SK-MEL-5 (cell line): ENCODE data around the gene SLC19A1. TPM values are rescaled to one million over a fixed set of nuclear protein-coding genes. Genes with fewer than 3 reads are reported as not detected.

ENCODE experiments used
- DNase-seq: peaks from one replicate; pipeline ENCODE4 v3.0.0-alpha.2; 2016; ENCODE audit warnings: low read depth, low spot score
- in situ Hi-C: cut with HindIII; loops from 2 replicates; pipeline ENCODE4 v1.10.0; 2016; ENCODE audit warnings: low sequenced_read_pairs, high pct_unique_total_duplicates, low pct_unique_long_range_greater_than_20kb
- total RNA-seq: library from RNA; depleted of rRNA; stranded (reverse); fragments of >200 nt; shearing (Covaris generic); gene quantifications from 2 replicates; pipeline ENCODE4 v1.2.3, GENCODE V29; 2014

Gene SLC19A1
- total RNA-seq, 1 experiment from 2014 or later: 12.7 TPM

DNA sequence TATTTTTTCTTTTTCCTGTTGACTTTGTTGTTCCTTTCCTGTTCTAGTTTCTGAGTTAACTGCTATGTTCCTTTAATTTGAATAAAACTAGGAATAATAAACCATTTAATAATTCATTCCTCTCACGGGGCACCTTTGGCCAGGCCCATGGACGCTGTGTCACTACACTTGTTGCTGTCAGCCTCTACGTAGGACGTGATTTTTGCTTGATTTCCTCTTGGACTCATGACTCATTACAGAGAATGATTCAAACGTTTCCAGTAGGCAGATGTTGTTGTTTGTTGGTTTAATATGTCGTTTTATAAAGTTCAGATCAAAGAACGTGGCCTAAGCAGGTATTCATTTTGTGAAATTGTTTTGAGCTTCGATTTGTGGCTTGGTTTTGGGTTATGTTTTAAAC is 9.1 kb upstream of the SLC19A1 start:
- no peak for DNase-seq
- in situ Hi-C loops: no loop called here

DNA sequence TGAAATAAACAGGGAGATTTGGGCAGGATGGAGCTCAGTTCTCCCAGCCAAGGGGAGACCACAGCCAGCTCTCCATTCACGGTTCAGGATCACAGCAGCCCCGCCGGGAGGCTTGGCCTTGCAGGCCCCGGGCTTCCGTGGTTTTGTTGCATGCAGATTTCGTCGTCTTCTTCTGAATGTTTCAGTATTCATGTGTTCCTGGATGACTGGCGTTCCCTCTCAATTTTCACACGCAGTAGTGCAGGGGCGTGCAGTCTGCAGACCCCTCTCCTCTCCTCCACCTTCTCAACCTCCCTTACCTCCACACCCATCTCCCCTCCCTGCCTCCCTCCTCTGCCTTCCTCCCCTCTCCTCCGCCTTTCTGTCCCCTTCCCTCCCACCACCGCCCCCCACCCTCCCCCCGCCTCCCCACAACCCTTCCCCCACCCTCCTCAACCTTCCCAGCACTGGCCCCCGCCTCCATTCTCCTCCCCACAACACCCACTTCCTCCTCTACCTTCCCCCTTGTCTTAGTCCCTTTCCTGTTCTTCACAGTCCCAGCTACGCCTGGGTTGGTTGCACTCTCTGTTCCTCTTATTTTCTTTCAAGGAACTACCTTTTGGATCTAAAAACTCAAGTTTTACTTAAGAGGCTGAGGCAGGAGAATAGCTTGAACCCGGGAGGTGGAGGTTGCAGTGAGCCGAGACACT is 8.4 kb upstream of the SLC19A1 start:
- no peak for DNase-seq
- in situ Hi-C loops: no loop called here

DNA sequence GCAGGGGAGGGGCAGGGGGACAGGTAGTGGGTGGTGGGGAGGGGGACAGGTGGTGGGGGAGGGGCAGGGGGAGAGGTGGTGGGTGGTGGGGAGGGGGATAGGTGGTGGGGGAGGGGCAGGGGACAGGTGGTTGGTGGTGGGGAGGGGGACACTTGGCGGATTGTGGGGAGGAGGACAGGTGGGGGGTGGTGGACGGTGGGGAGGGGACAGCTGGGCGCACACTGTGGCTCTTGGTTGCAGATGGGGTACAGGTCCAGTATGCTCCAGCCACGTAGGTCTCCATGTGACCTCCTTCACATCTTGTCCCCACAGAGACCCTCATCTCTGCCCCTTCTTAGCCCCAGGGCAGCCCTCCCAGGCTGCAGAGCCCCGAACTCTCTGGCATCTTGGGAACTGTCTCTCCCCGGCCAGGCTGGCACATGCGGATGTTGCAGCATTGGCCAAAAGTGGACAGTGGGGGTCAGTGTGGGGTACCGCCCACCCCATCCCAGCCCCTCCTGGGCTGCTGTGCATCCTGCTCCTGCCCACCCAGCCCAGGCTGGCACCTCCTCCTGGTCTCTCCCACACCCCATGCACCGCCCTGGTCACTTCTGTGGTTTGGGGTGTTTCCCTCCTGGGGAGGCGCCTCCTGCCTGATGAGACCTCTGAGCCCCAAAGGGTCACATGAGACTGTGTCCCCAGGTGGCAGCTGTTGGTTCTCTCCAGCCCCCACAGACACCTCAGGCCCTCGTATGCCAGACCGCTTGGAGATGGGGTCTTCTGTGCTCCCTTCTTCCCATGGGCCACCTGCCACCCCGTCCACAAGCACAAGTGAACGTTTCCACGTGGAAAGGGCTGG is 7.6 kb upstream of the SLC19A1 start:
- no peak for DNase-seq
- in situ Hi-C loops: no loop called here

DNA sequence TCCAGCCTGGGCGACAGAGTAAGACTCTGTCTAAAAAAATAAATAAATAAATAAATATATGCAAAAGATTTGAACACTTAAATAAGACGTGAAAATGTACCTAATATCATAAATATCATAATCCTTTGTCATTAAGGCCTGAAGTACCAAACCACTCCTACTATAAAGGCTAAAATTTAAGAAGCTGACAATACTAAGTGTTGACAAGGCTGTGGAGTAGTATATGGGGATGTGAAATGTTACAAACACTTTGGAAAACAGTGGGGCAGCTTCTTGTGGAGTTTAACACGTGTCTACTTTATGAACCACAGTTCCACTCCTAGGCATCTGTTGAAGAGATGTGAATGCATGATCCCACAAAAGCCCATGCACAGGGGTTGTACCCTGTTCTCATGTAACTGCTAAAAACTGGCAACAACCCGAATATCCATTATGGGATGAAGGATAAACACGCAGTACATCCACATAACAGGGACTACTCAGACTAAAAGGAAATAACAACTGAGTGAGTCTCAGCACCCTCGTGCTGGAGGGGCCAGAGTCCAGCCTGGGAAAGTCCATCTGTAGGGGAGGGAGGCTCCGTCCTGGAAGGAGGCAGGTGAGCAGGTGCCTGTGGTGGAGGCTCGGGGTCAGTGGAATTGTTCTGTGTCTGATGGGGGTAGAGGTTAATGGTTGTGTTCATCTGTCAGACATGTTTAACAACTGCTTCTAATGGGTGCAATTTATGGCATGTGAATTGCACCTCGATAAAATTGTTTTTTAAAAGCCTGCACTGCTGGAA is 6.7 kb upstream of the SLC19A1 start:
- no peak for DNase-seq

DNA sequence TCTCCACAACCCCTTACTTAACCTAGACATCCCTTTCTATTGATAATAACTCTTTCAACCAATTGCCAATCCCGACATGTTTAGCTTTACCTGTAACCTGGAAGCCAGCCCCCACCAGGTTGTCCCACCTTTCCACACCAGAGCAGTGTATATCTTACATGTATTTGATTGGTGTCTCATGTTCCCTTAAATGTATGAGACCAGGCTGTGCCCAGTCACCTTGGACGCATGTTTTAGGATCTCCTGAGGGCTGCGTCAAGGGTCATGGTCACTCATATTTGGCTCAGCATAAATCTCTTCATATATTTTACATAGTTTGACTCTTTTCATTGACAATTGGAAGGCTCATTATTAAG is 5.3 kb upstream of the SLC19A1 start:
- in situ Hi-C loops: no loop called here
- no peak for DNase-seq

More for the DNA sequence above, 6.7 kb upstream of the SLC19A1 start:
- in situ Hi-C loops: no loop called here

DNA sequence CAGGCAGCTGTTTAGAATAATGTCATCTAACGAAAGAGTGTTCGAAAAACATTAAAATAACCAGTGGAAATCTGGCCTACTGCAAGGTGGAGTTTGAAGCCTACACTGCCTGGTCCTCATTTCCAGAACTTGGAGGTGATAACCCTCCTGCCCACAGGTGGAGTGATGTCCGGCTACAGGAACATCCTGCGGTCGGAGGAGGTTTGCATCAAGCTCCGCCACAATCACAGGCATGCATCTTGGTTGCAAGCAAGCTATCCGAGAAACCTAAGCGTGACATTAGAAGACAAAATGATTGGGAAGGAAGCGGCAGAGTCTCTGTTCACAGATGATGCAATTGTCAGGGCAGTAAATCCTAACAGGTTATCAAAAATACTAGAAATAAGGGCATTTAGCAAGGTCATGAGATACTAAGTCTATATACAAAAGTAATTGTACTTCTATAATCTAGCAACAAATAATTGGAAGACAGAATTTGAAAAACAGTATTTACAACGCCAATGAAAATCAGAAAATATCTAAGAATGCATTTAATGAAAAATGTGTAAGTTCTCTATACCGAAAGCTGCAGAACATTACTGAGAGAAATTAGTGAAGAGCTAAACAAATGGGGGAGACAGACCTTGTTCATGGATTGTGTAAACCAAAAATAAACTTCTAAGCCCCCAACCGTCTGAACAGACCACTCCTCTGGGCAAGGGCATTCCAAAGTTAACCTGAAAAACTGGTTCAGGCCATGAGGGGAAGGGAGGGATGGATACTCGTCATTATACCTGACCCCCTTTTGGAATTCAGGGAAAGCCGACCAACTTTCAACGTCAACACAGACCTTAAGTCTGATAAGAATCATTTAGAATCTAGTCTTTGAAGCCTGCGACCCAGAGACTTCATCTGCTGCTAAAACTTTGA is 4.7 kb upstream of the SLC19A1 start:
- in situ Hi-C loops: no loop called here
- DNase-seq: no peak

DNA sequence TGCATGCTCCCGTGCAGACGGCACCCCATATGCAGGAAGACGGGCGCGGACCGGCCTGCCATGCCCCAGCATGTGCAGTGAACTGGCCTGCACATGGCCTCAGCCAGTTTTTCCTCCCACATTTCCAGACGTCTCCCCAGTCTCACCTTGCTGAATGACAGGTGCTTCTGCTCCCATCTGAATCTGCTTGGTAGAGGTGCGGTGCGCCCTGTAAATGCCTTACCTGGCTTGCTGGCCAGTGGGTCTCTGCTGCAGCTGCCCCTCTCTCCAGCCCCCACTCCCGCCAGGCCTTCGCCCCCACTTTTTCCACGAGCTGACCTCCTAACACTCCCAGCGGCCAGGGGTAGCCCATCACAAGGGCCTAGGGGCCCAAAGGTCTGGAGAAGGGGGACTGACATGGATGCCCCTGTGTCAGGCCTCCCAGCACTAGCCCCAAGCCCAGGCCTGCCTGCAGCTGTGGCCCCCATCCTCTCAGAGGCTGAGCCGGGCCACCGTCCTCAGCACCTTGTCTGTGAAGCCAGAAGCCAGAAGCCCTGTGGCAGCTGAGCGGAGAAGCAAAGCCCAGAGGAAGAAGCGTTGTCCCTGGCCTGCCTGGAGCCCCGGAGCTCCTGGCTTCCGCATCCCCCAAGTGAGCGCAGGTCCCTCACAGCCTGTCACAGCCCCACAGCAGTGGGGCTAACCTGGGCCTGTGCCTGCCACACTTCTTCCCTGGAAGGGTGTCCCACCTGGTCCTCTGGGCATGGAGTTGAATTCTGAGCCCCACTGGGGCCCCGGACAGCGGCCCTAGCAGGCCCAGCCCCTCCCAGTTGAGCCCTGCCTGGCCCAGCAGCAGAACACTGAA is 3.7 kb upstream of the SLC19A1 start:
- in situ Hi-C loops: no loop called here
- DNase-seq: no peak

DNA sequence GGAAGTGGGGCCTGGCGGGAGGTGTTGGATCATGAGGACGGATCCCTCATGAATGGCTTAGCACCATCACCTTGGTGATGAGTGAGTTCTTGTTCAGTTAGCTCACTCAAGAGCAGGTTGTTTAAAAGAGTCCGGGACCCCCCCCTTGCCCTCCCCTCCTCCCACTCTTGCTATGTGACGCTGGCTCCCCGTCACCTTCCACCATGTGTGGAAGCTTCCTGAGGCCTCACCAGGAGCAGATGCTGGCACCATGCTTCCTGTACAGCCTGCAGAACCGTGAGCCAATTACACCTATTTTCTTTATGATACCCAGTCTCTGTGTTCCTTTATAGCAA is 3.0 kb upstream of the SLC19A1 start:
- in situ Hi-C loops: no loop called here

DNA sequence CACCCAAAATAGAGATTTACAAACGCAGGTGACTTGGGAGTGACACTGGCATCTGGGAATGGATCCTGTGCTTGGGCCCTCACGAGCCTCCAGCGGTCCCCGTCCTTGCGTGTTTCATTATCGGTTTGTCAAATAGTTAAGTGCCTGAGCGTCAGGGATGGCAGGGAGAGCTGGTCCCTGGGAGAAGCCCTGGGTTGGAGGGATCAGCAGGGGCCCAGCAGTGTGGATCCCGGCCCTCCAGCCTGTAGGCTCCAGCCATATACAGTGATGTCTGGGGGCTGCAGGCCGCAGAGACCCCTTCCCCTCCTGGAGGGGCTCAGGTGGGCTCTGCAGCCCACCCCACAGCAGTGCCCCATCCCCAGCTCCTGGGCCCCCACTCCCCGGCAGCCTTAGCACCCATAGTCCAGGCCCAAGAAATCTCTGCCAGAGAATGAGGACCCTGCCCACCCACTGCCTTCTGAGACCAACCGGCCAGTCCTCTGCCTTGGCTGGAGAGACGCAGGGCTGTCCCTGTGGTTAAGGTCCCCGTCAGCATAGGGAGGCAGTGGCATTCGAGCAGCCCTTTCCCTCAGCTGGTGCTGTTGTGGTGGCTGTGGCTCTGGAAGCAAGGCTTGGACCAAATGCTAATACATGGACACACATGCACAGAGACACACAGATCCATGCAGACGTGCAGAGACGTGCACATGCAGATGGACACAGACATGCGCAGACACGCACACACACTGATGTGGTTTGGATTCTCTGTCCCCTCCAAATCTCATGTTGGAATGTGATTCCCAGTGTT is 2.4 kb upstream of the SLC19A1 start:
- DNase-seq: no peak
- in situ Hi-C loops: no loop called here

More for the DNA sequence above, 3.0 kb upstream of the SLC19A1 start:
- no peak for DNase-seq

DNA sequence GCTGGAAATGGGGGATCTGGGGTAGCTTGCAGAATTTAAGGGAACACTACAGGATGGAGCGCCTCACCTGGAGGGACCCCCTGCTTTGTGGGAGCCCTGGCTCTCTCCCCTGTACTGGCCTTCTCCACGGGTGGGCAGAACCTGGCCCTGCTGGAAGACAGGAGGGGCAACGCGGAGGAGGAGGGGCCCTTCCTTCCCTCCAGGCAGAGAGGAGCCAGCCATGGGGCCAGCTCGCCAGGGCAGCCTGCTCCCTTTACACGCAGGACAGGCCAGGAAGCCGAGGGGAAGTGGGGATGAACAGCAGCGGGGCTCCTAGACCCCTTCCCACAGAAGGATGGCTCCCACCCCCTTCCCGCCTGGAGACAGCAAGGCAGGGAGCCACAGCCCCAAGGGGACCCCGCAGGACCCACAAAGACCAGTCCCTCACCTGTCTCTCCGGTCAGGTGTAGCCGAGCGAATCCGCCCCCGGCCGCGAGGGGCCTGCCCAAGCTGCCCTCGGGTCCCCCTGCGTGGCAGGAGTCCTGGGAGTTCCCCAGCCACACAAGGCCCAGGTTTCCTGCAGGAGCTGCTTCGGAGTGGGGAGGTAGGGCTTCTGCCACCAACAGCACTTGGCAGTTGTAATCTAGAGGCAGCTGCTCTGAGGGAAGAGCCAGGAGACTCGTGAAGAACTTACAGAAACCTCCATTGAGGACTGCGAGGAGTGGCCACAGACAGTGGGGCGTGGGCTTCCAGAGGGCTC is 1.6 kb upstream of the SLC19A1 start:
- in situ Hi-C loops: no loop called here
- DNase-seq: no peak

DNA sequence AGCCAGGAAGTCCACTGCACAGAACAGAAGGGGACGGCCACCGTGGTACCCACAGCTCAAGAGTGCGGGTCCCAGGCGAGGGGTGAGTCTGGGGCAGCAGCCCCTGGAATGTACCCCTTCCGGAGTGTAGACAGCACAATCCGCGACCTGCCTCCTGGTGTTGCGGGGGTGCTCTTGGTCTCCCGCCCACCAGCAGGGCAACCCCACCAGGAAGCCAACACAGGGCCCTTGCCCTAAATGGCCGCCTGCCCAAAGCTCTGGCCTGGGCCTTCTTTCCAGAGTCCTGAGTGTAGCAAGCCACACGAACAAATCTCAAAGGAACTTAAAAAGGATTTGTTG is 1.1 kb upstream of the SLC19A1 start:
- DNase-seq: no peak
- in situ Hi-C loops: no loop called here

DNA sequence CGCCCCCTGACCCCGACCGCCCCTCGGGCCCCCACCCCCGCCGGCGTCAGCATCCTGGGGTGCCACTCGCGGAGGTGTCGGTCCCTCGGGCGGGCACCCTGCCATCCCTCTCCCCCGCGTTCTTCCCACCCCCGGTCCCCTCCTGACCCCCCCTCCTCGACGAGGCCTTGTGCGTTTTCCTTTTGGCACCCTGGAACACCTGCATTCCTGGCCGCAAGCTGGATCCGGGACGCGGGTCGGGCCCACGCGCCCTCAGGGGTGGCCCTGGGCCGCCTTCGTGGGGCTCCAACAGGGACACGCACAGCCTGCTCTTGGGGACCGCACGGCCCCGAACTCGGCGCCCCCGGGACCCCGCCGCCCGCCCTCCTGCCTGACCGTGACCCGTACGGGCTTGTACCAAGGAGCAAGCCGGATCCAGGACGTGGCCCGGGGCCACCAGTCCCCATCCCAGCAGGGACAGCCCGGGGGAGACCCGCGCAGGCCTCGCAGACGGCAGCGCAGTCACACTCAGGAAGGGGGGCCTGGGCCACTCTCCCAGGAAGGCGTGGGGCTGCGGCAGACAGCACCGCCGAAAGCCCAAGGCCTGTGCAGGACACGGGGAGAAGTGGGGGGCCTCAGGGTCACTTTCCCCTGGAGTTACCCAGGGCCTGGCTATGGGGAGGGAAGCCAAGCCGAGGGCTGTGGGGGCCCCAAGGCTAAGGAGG is 579 bp upstream of the SLC19A1 start:
- in situ Hi-C loops: no loop called here
- no peak for DNase-seq

DNA sequence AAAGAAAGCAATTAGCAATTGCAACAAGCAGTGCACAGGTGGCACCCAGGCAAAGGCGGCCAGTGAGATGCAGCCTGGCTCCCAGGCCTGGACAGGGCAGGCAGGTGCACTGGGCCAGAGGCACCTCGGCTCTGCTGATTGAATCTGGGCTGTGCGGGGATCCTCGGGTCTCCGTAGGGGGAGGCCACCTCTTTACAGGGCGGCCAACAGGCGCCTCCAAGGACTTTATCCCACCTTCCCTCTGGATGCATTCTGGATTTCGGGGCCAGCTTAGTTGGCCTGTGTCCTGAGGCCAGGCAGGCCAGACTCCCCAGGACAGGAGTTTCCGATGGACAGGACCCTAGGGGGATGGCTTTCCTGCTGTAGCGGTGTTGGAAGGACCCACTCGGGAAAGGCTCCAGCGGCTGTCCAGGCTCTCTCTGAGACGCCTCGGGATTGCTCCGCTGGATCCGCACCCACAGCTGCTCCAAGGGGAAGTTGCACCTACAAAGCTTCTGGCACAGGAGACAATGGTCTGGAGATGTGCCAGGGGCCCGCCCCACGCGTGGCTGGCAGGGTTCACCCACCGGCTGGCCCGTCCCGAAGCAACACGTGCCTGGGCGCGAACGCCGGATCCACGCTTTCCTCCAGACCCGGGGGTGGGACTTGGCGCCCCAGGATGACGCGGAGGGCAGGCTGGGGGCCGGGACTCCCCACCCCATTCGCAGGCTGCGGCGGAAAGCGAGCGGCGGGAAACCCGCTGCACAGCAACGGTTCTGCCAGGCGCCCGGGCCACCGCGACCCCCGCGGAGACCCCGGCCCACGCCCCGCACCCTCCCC is 810 bp downstream of the SLC19A1 start:
- peak; percentile 24 for DNase-seq
- in situ Hi-C loops: no loop called here

DNA sequence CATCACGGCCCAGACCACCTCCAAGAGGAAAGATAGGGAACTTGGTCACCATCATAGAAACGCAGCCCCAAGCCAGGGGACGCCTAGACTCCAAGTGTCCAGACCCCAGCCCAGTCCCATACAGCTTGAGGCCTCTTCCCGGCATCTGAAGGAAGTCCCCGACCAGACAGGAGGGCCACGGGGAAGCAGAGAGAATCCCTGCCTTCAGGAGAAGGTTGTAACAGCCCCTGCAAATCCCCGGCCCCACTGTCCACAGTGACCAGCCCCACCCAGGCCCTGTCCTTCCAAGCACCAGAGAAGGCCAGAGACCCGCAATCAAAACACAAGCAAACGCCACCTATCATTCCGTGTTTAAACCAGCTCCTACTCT is 1.7 kb downstream of the SLC19A1 start:
- in situ Hi-C loops: no loop called here
- DNase-seq: no peak
